Smooth muscle cell (in vitro differentiated cells): ENCODE measurements around the gene PRL. TPM values are rescaled to one million over a fixed set of nuclear protein-coding genes. Genes with fewer than 3 reads are reported as not detected.

Experiments
- DNase-seq: peaks from one replicate; lab custom pipeline; 2025; ENCODE audit not compliant: unreplicated experiment; lab: John Stamatoyannopoulos, UW
- H2AFZ ChIP-seq: fragments of 200-600 bp; sonication (generic); 2 replicates; pipeline ENCODE4 v1.6.0; 2016; ENCODE audit warnings: antibody characterized with exemption, low read depth, mild to moderate bottlenecking
- H3F3A ChIP-seq: fragments of 200-600 bp; sonication (generic); 2 replicates; pipeline ENCODE4 v1.6.0; 2017; ENCODE audit warnings: antibody characterized with exemption, low read depth
- H3K27ac ChIP-seq: fragments of 200-600 bp; sonication (generic); 2 replicates; pipeline ENCODE4 v1.5.1; 2016; ENCODE audit warnings: low read depth, mild to moderate bottlenecking
- H3K27me3 ChIP-seq: fragments of 200-600 bp; sonication (generic); 2 replicates; pipeline ENCODE4 v1.6.1; 2016; ENCODE audit warnings: low read depth, mild to moderate bottlenecking
- H3K36me3 ChIP-seq: fragments of 200-600 bp; sonication (generic); 2 replicates; pipeline ENCODE4 v1.5.1; 2016; ENCODE audit warnings: low read depth
- H3K4me1 ChIP-seq: fragments of 200-600 bp; sonication (generic); 2 replicates; pipeline ENCODE4 v1.5.1; 2016; ENCODE audit warnings: low read depth
- H3K4me2 ChIP-seq: fragments of 200-600 bp; sonication (generic); 2 replicates; pipeline ENCODE4 v1.6.0; 2016; ENCODE audit warnings: mild to moderate bottlenecking
- H3K4me3 ChIP-seq: fragments of 200-600 bp; sonication (generic); 2 replicates; pipeline ENCODE4 v1.5.1; 2016; ENCODE audit warnings: mild to moderate bottlenecking
- H3K79me2 ChIP-seq: fragments of 200-600 bp; sonication (generic); 2 replicates; pipeline ENCODE4 v1.6.0; 2016; ENCODE audit warnings: low read depth, mild to moderate bottlenecking
- H3K9ac ChIP-seq: fragments of 200-600 bp; sonication (generic); 2 replicates; pipeline ENCODE4 v1.6.0; 2016; ENCODE audit warnings: low read depth
- H3K9me3 ChIP-seq: fragments of 200-600 bp; sonication (generic); replicated peaks from 2 replicates; pipeline ENCODE4 v1.5.1; 2016; ENCODE audit warnings: low read depth
- H4K20me1 ChIP-seq: fragments of 200-600 bp; sonication (generic); 2 replicates; pipeline ENCODE4 v1.6.0; 2016; ENCODE audit warnings: low read depth
- CTCF ChIP-seq: fragments of 200-600 bp; sonication (generic); IDR thresholded peaks from 2 replicates; pipeline ENCODE4 v1.5.1; 2017; ENCODE audit warnings: borderline replicate concordance, mild to moderate bottlenecking, antibody characterized with exemption; ENCODE audit not compliant: insufficient read depth, poor library complexity, severe bottlenecking
- WGBS: methylation state at CpG from one replicate; pipeline ENCODE4 v1.1.7; 2016; ENCODE audit warnings: low lambda C conversion rate; 5-methylcytosine and 5-hydroxymethylcytosine counted together
- polyA plus RNA-seq: library from polyadenylated mRNA; unstranded; fragments of >200 nt; fragmentation: Nextera tagmentation; extraction: Ambion mirVana; gene quantifications from 2 replicates; pipeline ENCODE4 v1.2.1, GENCODE V29; 2016
- total RNA-seq: library from RNA; depleted of rRNA; stranded (reverse); fragments of >200 nt; gene quantifications from 2 replicates; pipeline ENCODE4 v1.2.3, GENCODE V29; 2014

Gene PRL
- total and polyA plus RNA-seq, 2 experiments from 2014 or later, result 0.26 TPM; not detected in 1

GRCh38 chr6:22327881-22328280 lies 31.0 kb upstream of the PRL start:
- H3K27me3 ChIP-seq, result no peaks in the 10 kb centered on the region
- no peak overlapping the region for H3K4me2 ChIP-seq
- WGBS, result 66% methylated on average over 2 of the region's 2 CpGs
- no peaks in the 10 kb centered on the region for H3F3A ChIP-seq
- H3K36me3 ChIP-seq, result no peaks in the 10 kb centered on the region
- H2AFZ ChIP-seq, result peak overlapping the region; percentile 42
- H3K27ac ChIP-seq, result no peak overlapping the region
- H4K20me1 ChIP-seq, result no peaks in the 10 kb centered on the region
- no peaks in the 10 kb centered on the region for H3K9me3 ChIP-seq
- no peaks in the 10 kb centered on the region for H3K79me2 ChIP-seq
- no peaks in the 10 kb centered on the region for H3K4me1 ChIP-seq
- H3K9ac ChIP-seq, result no peak overlapping the region
- no peak for TF ChIP-seq CTCF
- H3K4me3 ChIP-seq, result no peak overlapping the region
- DNase-seq, result no peak

- H3K79me2 ChIP-seq, result no peaks in the 10 kb centered on the region
- DNase-seq, result no peak
- peaks cover 5% of the 10 kb centered on the region for H3K4me1 ChIP-seq
- H3K27me3 ChIP-seq, result no peaks in the 10 kb centered on the region
- no peaks in the 10 kb centered on the region for H4K20me1 ChIP-seq
- H3K36me3 ChIP-seq, result no peaks in the 10 kb centered on the region
- H2AFZ ChIP-seq, result no peak overlapping the region
- no peak overlapping the region for H3K9ac ChIP-seq
- no peak overlapping the region for H3K4me3 ChIP-seq
- H3K27ac ChIP-seq, result no peak overlapping the region
- WGBS, result 83% methylated on average over 6 of the region's 6 CpGs
- no peak overlapping the region for H3K4me2 ChIP-seq
- TF ChIP-seq CTCF, result no peak
- H3K9me3 ChIP-seq, result no peaks in the 10 kb centered on the region
- no peaks in the 10 kb centered on the region for H3F3A ChIP-seq
These were observed 29.7 kb upstream of the PRL start for GRCh38 chr6:22326500-22326899.

GRCh38 chr6:22325481-22325880 lies 28.6 kb upstream of the PRL start:
- TF ChIP-seq CTCF, result no peak
- DNase-seq, result no peak
- no peaks in the 10 kb centered on the region for H3K36me3 ChIP-seq
- no peak overlapping the region for H2AFZ ChIP-seq
- no peaks in the 10 kb centered on the region for H3K9me3 ChIP-seq
- peaks cover 9% of the 10 kb centered on the region for H3K4me1 ChIP-seq
- no peak overlapping the region for H3K4me2 ChIP-seq
- H3K9ac ChIP-seq, result no peak overlapping the region
- H3F3A ChIP-seq, result no peaks in the 10 kb centered on the region
- H3K4me3 ChIP-seq, result no peak overlapping the region
- H3K79me2 ChIP-seq, result no peaks in the 10 kb centered on the region
- no peaks in the 10 kb centered on the region for H3K27me3 ChIP-seq
- no peaks in the 10 kb centered on the region for H4K20me1 ChIP-seq
- H3K27ac ChIP-seq, result no peak overlapping the region

GRCh38 chr6:22323848-22324247 lies 27.0 kb upstream of the PRL start:
- no peak overlapping the region for H2AFZ ChIP-seq
- H4K20me1 ChIP-seq, result no peaks in the 10 kb centered on the region
- TF ChIP-seq CTCF, result no peak

More at GRCh38 chr6:22323848-22324247, 27.0 kb upstream of the PRL start:
- 79% methylated on average over 1 of the region's 1 CpG for WGBS
- H3K9me3 ChIP-seq, result no peaks in the 10 kb centered on the region
- DNase-seq, result no peak
- H3K9ac ChIP-seq, result no peak overlapping the region
- H3K4me2 ChIP-seq, result no peak overlapping the region
- no peak overlapping the region for H3K27ac ChIP-seq
- no peaks in the 10 kb centered on the region for H3K27me3 ChIP-seq
- peaks cover 16% of the 10 kb centered on the region for H3K4me1 ChIP-seq
- no peak overlapping the region for H3K4me3 ChIP-seq
- H3K79me2 ChIP-seq, result no peaks in the 10 kb centered on the region
- H3F3A ChIP-seq, result no peaks in the 10 kb centered on the region
- no peaks in the 10 kb centered on the region for H3K36me3 ChIP-seq
